Osteocyte (in vitro differentiated cells): Measurements from ENCODE around the gene ARID5B. TPM values are rescaled to one million over a fixed set of nuclear protein-coding genes. Genes with fewer than 3 reads are reported as not detected.
A peak's percentile ranks its signal among the peaks of the same experiment; 100 is the strongest.

ENCODE experiments used
- DNase-seq: peaks from one replicate; pipeline ENCODE4 v3.0.0; 2021; ENCODE audit warnings: mixed read lengths; ENCODE audit not compliant: unreplicated experiment; ENCODE audit errors: extremely low spot score
- H3K27ac Mint-ChIP-seq: one replicate; pipeline ENCODE4 v1.8.0; 2021; ENCODE audit warnings: mild to moderate bottlenecking, mixed read lengths; ENCODE audit not compliant: unreplicated experiment
- H3K27me3 Mint-ChIP-seq: one replicate; pipeline ENCODE4 v1.8.0; 2021; ENCODE audit warnings: mixed read lengths; ENCODE audit not compliant: unreplicated experiment
- H3K36me3 Mint-ChIP-seq: one replicate; pipeline ENCODE4 v1.8.0; 2021; ENCODE audit warnings: mixed read lengths; ENCODE audit not compliant: unreplicated experiment
- H3K4me1 Mint-ChIP-seq: one replicate; pipeline ENCODE4 v1.8.0; 2021; ENCODE audit warnings: mixed read lengths; ENCODE audit not compliant: unreplicated experiment
- H3K4me3 Mint-ChIP-seq: one replicate; pipeline ENCODE4 v1.8.0; 2021; ENCODE audit warnings: mild to moderate bottlenecking, moderate library complexity, mixed read lengths; ENCODE audit not compliant: unreplicated experiment
- H3K9me3 Mint-ChIP-seq: one replicate; pipeline ENCODE4 v1.8.0; 2021; ENCODE audit warnings: mixed read lengths; ENCODE audit not compliant: unreplicated experiment
- total RNA-seq: library from RNA; stranded (reverse); gene quantifications from 2 replicates; pipeline ENCODE4 v1.2.1, GENCODE V29; 2021
- TF ChIP-seq, protein P1 (sequence below): fragments of 200-600 bp; sonication (generic); IDR thresholded peaks from 2 replicates; pipeline ENCODE4 v1.5.0; 2021; ENCODE audit warnings: antibody characterized with exemption, mild to moderate bottlenecking, moderate library complexity

The ARID5B gene
- total RNA-seq, 1 donor from 2014 or later = 89.4 TPM

DNA sequence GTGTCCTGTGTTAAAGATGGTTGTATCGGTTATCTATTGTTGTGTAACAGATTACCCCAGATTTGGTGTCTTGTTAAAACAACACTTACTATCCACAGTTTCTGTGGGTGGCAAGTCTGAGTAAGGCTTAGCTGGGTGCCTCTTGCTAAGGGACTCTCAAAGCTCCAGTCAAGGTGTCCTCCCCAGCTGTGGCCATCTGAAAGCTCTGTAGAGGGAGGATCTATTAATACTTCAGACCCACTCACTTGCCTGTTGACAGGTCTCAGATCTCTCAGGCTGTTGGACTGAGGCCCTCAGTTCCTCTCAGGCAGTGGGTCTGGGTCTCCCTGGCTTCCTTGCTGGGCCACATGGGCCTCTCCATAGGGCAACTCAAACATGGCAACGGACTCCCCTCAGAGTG lies 19.6 kb downstream of the ARID5B start:
- H3K36me3 Mint-ChIP-seq = peaks cover 28% of the 10 kb centered on the region
- peaks cover 54% of the 10 kb centered on the region for H3K4me1 Mint-ChIP-seq
- no peaks in the 10 kb centered on the region for H3K27me3 Mint-ChIP-seq
- no peak overlapping the region for H3K4me3 Mint-ChIP-seq
- no peak overlapping the region for H3K27ac Mint-ChIP-seq
- TF ChIP-seq, protein P1, sequence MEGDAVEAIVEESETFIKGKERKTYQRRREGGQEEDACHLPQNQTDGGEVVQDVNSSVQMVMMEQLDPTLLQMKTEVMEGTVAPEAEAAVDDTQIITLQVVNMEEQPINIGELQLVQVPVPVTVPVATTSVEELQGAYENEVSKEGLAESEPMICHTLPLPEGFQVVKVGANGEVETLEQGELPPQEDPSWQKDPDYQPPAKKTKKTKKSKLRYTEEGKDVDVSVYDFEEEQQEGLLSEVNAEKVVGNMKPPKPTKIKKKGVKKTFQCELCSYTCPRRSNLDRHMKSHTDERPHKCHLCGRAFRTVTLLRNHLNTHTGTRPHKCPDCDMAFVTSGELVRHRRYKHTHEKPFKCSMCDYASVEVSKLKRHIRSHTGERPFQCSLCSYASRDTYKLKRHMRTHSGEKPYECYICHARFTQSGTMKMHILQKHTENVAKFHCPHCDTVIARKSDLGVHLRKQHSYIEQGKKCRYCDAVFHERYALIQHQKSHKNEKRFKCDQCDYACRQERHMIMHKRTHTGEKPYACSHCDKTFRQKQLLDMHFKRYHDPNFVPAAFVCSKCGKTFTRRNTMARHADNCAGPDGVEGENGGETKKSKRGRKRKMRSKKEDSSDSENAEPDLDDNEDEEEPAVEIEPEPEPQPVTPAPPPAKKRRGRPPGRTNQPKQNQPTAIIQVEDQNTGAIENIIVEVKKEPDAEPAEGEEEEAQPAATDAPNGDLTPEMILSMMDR = no peak
- H3K9me3 Mint-ChIP-seq = no peaks in the 10 kb centered on the region
- DNase-seq = no peak

DNA sequence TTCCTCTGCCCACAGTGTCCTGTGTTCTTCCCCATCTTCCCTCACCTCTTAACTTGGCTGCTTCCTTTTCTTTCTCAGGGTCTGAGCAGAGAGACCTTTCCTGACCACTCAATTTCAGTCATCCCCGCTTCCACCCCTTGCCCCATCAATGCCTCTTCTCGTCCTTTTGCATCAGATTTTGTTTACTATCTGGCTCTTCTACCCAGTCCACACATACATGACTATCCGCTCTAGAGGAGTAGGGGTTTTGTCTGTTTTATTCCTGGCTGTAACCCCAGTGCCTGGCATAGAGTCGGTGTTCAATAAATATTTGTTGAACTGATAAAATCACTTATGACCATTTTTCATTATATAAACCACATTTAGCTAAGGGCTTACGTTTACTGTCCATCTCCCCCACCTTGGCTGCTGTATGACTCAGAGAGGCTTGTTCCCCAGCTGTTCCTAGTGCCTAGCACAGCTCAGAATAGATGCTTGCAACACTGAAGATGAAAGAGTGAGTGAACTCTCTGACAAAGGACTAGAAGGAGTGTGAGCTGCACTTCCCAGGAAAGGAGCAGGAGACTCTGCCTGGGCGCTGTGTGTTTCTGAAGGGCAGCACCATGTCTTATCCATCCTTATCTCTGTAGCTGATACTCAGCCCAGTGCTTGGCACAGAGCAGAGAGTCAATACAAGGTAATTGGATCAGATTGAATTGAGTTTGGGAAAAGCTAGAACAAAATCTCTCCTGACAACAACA lies 21.9 kb downstream of the ARID5B start:
- Mint-ChIP-seq H3K4me3 (no peak overlapping the region), H3K27ac (peak overlapping the region; percentile 4), H3K36me3 (peaks cover 24% of the 10 kb centered on the region), H3K9me3 (no peaks in the 10 kb centered on the region), H3K27me3 (no peaks in the 10 kb centered on the region), H3K4me1 (peaks cover 54% of the 10 kb centered on the region)
- TF ChIP-seq, protein P1 = no peak
- DNase-seq = no peak

DNA sequence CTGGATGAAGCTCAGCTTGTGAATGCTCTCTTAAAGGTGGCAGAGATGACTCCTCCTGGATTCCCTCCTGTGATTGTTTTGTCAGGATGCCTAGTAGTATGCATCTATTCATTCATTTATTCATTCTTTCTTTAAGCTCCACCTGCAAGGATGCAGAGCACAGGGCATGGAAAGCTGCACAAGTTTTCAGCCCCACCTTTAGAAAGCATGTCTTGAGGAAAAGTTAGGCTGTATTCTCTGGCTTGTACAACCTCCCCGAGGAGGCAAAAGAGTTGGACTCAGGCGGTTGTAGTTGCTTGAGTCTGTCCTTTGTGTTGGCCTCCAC lies 22.4 kb downstream of the ARID5B start:
- Mint-ChIP-seq H3K4me1 (peaks cover 51% of the 10 kb centered on the region), H3K36me3 (peaks cover 26% of the 10 kb centered on the region), H3K9me3 (no peaks in the 10 kb centered on the region), H3K4me3 (no peak overlapping the region), H3K27ac (no peak overlapping the region), H3K27me3 (no peaks in the 10 kb centered on the region)
- no peak for DNase-seq
- TF ChIP-seq, protein P1 = no peak

DNA sequence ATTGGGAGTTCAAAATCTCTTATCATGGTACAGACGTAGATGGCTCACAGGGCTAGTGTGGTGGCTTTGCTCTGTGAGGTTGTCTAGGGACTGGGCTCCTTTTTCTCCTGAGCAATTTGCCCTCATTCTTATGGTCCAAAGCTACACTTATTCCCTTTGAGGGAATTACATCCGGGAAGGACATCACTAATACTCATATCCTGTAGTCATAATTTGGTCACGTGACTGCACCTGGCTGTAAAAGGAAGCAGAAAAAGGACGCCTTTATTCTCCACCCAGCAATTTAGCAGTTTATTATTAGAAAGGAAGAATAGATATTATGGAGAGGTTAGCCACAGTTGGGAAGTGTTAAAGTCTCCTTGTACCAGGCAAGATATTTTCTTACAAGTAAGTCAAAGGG lies 28.1 kb downstream of the ARID5B start:
- no peaks in the 10 kb centered on the region for H3K27me3 Mint-ChIP-seq
- peaks cover 17% of the 10 kb centered on the region for H3K4me1 Mint-ChIP-seq
- H3K4me3 Mint-ChIP-seq = no peak overlapping the region
- TF ChIP-seq, protein P1 = no peak
- no peak for DNase-seq
- peaks cover 37% of the 10 kb centered on the region for H3K36me3 Mint-ChIP-seq
- H3K9me3 Mint-ChIP-seq = peaks cover 8% of the 10 kb centered on the region
- H3K27ac Mint-ChIP-seq = no peak overlapping the region

DNA sequence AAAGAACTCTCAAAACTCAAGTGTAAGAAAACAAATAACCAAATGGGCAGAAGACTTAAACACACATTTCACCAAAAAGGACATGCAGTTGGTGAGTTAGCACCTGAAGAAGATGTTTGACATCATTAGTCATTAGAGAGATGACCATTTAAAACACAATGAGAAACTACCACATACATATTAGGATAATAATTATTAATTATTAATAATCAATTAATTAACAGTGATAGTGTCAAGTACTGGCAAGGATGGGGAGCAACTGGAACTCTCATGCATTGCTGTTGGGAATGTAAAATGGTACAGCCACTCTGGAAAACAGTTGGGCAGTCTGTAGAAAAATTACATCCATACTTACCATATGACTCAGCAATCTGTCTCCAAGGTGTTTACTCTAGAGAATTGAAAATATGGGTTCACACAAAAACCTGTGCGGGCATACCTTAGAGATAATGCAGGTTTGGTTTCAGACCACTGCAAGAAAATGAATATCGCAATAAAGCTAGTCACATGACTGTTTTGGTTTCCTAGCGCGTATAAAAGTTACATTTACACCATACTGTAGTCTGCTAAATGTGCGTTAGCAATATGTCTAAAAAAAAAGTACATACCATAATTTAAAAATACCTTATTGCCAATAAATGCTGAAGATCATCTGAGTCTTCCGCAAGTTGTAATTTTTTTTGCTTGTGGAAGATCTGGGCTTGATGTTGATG lies 30.3 kb downstream of the ARID5B start:
- no peak for DNase-seq
- H3K27me3 Mint-ChIP-seq = no peaks in the 10 kb centered on the region
- TF ChIP-seq, protein P1 = no peak
- H3K36me3 Mint-ChIP-seq = peaks cover 24% of the 10 kb centered on the region
- H3K4me1 Mint-ChIP-seq = peaks cover 13% of the 10 kb centered on the region
- H3K9me3 Mint-ChIP-seq = peaks cover 8% of the 10 kb centered on the region
- H3K4me3 Mint-ChIP-seq = no peak overlapping the region
- no peak overlapping the region for H3K27ac Mint-ChIP-seq
